ENCODE measurements around the gene PPP2R5C.

Gene PPP2R5C

DNA sequence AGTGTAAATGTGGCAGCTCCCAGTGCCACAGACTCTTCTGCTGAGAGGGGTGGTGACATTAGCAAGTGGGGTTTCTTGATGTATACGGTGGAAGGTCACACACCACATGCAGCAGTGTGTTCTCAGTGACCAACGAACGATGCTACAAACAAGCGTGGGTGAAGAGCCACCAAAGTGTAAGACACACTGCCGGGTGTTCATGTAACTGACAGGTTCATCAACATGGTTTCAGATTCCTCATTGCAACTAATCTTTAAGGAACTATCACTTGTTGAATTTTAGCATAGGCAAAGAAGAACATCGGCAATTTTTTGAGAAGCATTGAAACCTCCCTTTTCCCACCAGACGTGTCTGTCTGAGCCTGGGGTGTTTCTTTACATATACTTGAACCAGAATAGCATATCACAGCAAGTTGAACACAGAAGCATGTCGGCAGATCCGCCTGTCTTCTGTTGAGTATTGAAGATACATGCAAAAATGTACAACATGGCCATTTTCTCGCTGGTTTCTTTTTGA is 58.8 kb downstream of the PPP2R5C start:
- DNase-seq, result no peak

GRCh38 chr14:101821528-101821927 is 60.0 kb downstream of the PPP2R5C start:
- DNase-seq, result no peak

GRCh38 chr14:101823066-101823465 is 61.6 kb downstream of the PPP2R5C start:
- DNase-seq, result no peak

DNA sequence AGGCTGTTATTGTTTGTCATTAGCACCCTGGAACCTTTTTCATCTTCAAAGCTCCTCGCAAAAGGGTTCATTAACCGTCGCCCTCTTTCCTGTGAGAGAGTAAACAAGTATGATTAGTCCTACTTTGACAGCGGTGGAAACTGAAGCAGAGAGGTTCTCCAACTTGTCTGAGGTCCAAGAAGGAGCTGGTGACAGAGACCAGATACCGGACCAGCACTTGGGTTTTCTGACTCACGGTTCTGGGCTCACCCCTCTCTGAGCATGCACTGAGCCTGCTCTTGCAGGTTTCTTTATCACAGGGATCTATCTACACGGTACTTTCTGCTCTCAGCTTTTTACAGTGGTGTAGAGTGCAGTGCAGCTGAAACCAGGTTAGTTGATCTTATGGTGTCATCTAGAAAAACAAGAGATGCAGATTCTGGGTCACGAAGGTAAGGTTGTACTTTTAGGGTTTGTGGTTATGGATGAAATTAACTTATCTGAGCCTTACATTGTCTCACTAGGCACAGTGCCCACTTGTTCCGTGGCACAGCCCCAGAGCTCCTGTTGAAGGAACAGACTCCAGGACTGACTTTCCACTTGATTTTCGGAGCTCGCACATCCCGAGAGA is 62.1 kb downstream of the PPP2R5C start:
- DNase-seq, result no peak

GRCh38 chr14:101824339-101824727 is 62.8 kb downstream of the PPP2R5C start:
- DNase-seq, result no peak

DNA sequence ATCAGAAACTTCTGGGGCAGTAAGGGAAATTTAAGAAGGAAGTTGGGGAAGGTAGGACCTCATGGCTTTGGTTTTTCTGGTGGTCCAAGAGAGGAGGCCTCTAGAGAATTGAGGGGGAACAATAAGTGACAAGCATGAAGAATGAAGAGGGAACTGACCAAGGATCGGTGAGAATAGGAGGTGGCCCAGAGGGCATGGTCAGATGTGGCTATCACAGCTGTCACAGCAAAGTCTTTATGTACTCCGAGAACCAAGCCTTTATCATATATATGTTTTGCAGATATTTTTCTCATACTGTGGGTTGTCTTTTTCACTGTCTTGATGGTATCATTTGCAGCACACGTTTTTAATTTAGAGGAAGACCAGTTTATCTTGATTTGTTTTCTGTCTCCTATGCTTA is 64.3 kb downstream of the PPP2R5C start:
- no peak for DNase-seq

GRCh38 chr14:101826351-101826750 is 64.8 kb downstream of the PPP2R5C start:
- DNase-seq, result no peak

- DNase-seq, result no peak
Observed at GRCh38 chr14:101827286-101827685, 65.8 kb downstream of the PPP2R5C start.

DNA sequence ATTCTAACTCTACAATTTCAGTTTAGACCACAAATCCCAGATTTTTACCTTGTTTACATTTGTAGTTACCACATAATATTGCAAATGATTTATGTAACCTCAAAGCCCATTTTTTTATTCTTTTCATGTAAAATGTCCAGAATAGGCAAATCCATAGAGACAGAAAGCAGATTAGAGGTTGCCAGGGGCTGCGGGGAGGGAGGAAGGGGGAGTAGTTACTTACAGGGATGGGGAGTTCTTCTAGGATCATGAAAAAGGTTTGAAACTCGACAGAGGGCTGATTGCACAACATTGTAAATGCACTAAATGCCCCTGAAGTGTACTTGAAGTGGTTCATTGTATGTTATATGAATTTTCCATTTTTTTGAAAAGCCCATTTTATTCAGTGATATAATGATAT is 66.5 kb downstream of the PPP2R5C start:
- no peak for DNase-seq

DNA sequence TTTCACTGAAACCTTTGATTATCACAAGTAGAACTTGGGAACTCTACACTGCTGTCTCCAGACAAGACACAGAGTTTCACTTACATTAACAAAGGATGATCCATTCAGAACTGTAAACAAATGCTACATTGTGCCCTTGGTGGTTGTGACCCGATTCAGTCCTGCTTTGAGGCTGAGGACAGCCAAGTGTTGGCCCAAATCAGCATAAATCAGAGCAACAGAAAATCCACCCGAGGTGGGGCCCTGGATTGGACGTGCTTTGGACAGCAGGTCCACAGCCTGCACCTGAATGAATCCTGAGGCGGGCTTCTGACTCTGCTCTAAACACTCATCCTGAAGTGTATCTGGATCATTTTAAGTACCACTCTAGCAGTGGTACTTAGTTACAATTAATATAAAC is 68.8 kb downstream of the PPP2R5C start:
- DNase-seq, result no peak

DNA sequence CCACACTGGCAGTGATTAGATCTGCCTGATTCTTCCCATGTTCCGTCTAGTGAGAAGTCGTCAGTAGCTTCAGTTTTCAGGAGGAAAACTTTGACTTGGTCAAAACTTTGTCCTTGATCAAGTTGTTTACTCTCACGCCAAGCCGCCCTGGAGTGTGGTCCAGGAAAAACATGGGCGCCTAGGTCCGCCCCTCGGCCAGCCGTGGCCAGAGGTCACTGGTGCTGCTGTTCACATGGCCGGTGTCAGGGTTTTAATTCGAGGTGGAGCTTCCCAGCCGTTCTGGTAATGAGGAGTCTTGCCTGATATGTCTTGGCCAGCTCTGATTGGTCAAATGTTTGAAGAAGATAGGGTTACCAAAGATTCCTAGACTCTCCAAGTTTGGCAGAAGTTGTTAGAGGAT is 71.5 kb downstream of the PPP2R5C start:
- DNase-seq, result no peak

- no peak for DNase-seq
Observed at GRCh38 chr14:101834397-101834796, 72.9 kb downstream of the PPP2R5C start.

DNA sequence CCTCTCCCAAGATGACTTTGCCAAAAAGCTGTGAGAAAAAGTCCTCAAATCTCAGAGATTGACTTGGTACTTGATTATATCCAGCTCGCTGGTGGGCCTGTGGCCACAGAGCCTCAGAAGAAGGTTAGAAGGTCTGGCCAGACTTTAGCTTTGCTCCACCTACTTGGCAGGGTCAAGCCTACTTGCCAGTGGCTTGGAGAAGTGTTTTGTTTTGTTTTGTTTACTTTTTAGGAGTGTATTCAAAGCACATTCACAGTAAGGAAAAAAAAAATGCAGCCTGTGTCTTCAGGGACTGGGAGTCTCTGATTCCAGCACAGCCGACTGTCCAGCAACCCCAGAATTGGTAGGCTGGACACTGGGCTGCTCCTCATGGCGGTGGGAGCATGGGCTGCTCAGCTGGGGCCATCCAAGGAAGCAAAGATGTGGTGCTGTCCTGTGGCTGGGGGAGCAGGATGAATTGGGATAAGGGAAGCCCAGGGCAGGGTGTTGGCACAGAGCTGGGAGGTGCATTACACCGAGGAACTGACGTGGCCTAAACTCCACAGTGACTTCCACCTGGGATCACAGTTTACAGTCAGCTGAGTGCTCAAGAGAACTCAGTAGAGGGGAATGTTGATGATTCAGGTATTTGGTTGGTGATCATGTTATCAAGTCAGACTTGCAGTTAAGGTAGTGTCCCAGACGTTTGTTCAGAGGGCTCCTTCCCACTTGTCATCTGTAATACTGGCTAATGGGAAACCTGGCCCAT is 73.5 kb downstream of the PPP2R5C start:
- no peak for DNase-seq

DNA sequence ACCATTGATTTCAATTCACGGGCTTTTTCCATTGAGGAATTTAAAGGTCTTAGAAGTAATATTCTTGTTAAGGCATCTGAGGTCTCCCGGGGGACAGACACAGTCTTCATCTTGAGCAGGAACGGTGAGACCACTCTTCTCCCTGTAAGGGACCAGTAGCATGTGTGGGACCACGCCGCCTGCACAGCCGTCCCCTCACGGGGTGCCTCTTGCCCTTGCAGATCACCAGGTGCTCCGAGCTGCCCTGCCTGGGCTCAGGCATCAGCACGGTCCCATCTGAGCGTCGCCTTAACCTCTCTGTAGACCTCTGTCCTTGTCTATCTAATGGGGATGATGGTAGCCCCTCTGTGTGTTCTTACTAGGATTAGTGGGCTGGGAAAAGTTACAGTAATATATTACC is 74.1 kb downstream of the PPP2R5C start:
- DNase-seq, result no peak

DNA sequence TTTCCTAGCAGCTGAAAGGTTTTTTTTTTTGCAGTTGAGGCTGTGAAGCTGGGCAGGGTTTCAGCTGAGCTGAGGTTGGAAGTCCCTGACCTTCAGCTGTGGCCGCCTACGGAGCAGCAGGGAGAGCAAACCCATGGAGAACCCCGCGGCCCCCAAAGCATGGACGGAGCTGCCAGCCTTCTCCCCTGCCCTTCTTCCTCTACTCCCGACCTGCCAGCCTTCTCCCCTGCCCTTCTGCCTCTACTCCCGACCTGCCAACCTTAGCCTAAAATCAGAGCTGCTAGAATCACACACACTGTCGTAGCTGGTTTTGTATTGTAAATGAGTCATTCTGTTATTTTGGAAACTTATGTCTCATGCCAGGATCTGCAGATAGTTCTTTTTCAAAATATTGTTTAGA is 74.6 kb downstream of the PPP2R5C start:
- no peak for DNase-seq

DNA sequence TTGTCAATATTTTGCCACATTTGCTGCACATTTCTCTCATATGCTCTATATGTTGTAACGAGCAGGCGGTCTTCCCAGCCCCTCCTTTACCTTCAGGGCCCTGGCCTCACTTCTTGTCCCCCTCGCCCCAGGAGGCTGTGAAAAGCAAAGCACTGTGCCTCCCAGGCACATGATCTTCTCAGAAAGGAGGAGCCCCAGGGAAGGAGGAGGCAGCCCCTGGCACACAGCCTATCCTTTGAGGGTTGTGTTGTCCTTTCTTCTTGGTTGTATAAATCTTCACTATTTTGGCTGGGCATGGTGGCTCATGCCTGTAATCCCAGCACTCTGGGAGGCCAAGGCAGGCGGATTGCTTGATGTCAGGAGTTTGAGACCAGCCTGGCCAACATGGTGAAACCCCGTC is 77.0 kb downstream of the PPP2R5C start:
- no peak for DNase-seq

- no peak for DNase-seq
Observed at GRCh38 chr14:101839236-101839635, 77.7 kb downstream of the PPP2R5C start.

DNA sequence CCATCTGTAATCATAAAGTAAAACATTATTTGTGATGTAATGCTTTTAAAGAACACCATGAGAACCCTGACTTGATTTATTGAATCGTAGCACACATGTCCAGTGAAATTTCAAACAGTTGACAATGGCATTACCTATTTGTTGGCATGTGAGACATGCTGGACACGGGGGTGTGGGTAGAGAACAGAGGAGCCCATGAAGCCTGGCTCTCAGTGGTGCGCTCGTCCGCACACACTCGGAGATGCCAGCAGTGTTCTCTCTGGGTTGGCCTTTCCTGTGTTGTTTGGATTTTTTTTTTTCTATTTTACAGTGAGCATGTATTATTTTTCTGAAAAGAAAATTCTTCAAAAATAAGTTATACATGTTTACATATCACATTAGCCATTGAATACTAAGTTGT is 78.2 kb downstream of the PPP2R5C start:
- DNase-seq, result no peak

- DNase-seq, result no peak
Observed at GRCh38 chr14:101840649-101841369, 79.3 kb downstream of the PPP2R5C start.

DNA sequence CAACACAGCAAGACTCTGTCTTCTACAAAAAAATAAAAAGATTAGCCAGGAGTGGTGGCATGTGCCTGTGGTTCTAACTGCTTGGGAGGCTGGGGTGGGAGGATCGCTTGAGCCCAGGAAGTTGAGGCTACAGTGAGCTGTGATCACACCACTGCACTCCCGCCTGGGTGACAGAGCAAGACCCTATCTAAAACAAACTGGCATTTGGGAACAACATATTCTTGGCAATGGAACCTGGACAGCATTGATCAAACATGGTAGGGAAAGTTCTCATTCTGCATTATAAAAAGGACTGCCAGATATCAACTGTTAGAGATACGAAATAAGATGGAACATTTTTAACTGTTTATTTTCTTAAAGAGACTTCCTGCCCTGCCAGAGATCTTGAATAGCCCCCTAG is 81.5 kb downstream of the PPP2R5C start:
- no peak for DNase-seq

DNA sequence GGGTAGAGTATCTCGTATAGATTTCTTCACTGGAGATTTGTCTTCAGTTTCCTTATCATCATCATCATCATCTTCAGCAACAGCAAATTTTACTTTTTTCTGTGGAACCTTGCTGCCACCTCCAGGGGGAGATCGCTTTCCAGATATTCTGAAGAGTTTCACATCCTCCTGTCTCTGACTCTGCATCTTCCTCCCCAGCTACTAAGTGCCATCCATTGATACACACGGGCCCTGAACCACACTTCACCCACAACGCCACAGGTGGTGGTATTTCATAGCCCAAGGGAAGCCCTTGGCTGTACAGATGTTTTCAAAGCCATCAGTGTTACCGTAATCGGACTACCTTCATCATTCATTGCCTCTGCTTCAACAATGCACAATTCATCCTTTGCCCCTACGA is 82.2 kb downstream of the PPP2R5C start:
- no peak for DNase-seq

GRCh38 chr14:101844219-101844618 is 82.7 kb downstream of the PPP2R5C start:
- no peak for DNase-seq

- DNase-seq, result no peak
Observed at GRCh38 chr14:101844751-101845150, 83.2 kb downstream of the PPP2R5C start.

DNA sequence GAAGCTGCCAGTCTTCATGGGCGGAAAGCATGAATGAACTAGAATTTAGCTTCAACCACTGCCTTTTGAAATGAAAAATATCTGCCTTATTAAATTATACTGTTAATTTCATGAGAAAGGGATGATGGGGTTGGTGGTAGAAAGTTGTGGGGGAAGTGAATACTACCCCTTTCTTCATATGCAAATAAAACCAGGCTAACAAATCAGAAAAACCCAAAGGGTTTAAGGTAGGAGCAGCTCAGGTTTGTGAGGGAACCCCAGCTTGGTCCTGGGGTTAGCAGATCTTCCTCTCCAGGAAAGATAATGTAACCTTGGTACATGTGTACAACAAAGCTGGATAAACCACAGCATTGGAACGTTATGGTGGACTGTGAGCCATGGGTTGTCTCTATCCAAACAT is 84.0 kb downstream of the PPP2R5C start:
- no peak for DNase-seq
